ENCODE measurements around the gene STK10. TPM values are rescaled to one million over a fixed set of nuclear protein-coding genes. Genes with fewer than 3 reads are reported as not detected.

The STK10 gene
- polyA plus RNA-seq, 3 donors: 21.5 to 180 (median 47.4) TPM

DNA sequence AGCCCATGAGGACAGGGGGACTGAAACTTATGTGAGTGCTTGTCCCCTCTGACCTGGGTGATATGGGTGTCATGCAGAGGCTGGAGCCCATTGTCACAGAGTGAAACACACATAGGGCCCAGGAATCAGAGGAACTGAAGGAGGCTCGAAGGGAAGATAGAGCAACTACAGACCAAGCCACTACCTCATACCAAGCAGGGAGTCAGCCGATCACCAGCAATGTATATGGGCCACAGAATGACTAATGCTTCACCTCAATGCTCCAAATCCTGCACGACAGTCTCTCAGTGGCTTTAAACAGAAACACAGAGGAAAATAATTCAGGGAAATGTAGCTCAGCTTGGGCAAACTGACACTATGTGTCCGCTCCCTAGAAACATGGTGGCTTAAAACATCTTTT is 172.7 kb downstream of the STK10 start:
- intact Hi-C loops (cut with micrococcal nuclease): no loop called here

DNA sequence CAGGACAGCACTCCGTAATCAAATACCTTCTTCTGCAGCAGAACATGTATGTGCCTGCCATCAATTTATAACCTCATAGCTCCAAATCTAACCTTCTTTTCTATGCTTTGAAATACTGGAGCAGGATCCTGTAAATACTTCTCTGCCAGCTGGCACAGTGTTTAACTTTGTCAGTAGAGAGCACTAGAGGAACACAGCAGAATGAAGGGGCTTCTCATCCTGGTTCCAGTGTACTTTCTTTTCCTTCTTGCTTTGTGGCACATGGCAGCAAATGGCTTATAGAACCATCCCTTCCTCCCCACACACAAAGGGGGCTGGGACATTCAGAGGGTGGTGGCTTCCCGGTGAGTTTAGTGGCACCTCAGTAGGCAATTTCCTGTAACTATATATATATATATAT is 177.7 kb downstream of the STK10 start:
- 100% methylated on average over 1 of the region's 2 CpGs for WGBS (ENCODE audit: insufficient coverage)
- Histone ChIP-seq H2AFZ (ENCODE audit: insufficient read depth, low read depth, low read length, poor library complexity, severe bottlenecking) (no peak overlapping the region), H3K36me3 (replicated peaks in 1 of 2; ENCODE audit: control insufficient read depth in 1 of 2, insufficient read depth in 2 of 2, low read length in 2 of 2) (no peaks in the 10 kb centered on the region), H3K4me2 (replicated peaks; ENCODE audit: extremely low read depth, low read length, poor library complexity, severe bottlenecking) (no peak overlapping the region), H3K9ac (ENCODE audit: insufficient read depth, low read length, poor library complexity, severe bottlenecking) (no peak overlapping the region), H3K4me1 (ENCODE audit: control insufficient read depth in 1 of 2, insufficient read depth in 2 of 2, low read length in 2 of 2) (peaks cover 16 to 18% of the 10 kb centered on the region in 2 donors), H3K79me2 (ENCODE audit: insufficient read depth, low read length) (peaks cover 23% of the 10 kb centered on the region), H3K4me3 (replicated peaks in 1 of 3; ENCODE audit: low read depth in 2 of 3, low read length in 3 of 3) (no peak overlapping the region), H3K27me3 (ENCODE audit: control insufficient read depth in 2 of 2, insufficient read depth in 2 of 2, low read length in 2 of 2) (no peaks in the 10 kb centered on the region), H3K9me3 (replicated peaks in 1 of 2; ENCODE audit: control insufficient read depth in 1 of 2, insufficient read depth in 1 of 2, low read length in 2 of 2) (no peaks in the 10 kb centered on the region), H3K27ac (ENCODE audit: low read depth in 1 of 2, low read length in 2 of 2) (no peak overlapping the region), H4K20me1 (ENCODE audit: insufficient read depth, low read length) (no peaks in the 10 kb centered on the region)
- intact Hi-C loops (cut with micrococcal nuclease): no loop called here
- Mint-ChIP-seq H3K4me1 (peaks cover 16% of the 10 kb centered on the region), H3K27ac (no peak overlapping the region), H3K27me3 (ENCODE audit: low read depth in 3 of 3) (peaks cover 0 to 1% (median 0%) of the 10 kb centered on the region in 3 donors), H3K9me3 (peaks cover 0 to 2% (median 0%) of the 10 kb centered on the region in 7 donors), H3K4me3 (no peak overlapping the region), H3K36me3 (no peaks in the 10 kb centered on the region)
- TF ChIP-seq, protein P1, sequence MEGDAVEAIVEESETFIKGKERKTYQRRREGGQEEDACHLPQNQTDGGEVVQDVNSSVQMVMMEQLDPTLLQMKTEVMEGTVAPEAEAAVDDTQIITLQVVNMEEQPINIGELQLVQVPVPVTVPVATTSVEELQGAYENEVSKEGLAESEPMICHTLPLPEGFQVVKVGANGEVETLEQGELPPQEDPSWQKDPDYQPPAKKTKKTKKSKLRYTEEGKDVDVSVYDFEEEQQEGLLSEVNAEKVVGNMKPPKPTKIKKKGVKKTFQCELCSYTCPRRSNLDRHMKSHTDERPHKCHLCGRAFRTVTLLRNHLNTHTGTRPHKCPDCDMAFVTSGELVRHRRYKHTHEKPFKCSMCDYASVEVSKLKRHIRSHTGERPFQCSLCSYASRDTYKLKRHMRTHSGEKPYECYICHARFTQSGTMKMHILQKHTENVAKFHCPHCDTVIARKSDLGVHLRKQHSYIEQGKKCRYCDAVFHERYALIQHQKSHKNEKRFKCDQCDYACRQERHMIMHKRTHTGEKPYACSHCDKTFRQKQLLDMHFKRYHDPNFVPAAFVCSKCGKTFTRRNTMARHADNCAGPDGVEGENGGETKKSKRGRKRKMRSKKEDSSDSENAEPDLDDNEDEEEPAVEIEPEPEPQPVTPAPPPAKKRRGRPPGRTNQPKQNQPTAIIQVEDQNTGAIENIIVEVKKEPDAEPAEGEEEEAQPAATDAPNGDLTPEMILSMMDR (IDR thresholded peaks at IDR 0.05): no peak
- DNase-seq: no peak

More for the DNA sequence above, 172.7 kb downstream of the STK10 start:
- TF ChIP-seq, protein P1 (IDR thresholded peaks at IDR 0.05): no peak
- Mint-ChIP-seq H3K4me3 (no peak overlapping the region), H3K9me3 (no peaks in the 10 kb centered on the region), H3K27me3 (ENCODE audit: low read depth in 3 of 3) (peaks cover 0 to 2% (median 1%) of the 10 kb centered on the region in 3 donors), H3K36me3 (no peaks in the 10 kb centered on the region), H3K27ac (no peak overlapping the region), H3K4me1 (no peaks in the 10 kb centered on the region)
- Histone ChIP-seq H4K20me1 (ENCODE audit: insufficient read depth, low read length) (no peaks in the 10 kb centered on the region), H3K4me1 (ENCODE audit: control insufficient read depth in 1 of 2, insufficient read depth in 2 of 2, low read length in 2 of 2) (no peaks in the 10 kb centered on the region), H3K27ac (ENCODE audit: low read depth in 1 of 2, low read length in 2 of 2) (no peak overlapping the region), H3K4me2 (replicated peaks; ENCODE audit: extremely low read depth, low read length, poor library complexity, severe bottlenecking) (no peak overlapping the region), H3K36me3 (replicated peaks in 1 of 2; ENCODE audit: control insufficient read depth in 1 of 2, insufficient read depth in 2 of 2, low read length in 2 of 2) (no peaks in the 10 kb centered on the region), H3K9me3 (replicated peaks in 1 of 2; ENCODE audit: control insufficient read depth in 1 of 2, insufficient read depth in 1 of 2, low read length in 2 of 2) (no peaks in the 10 kb centered on the region), H3K79me2 (ENCODE audit: insufficient read depth, low read length) (no peaks in the 10 kb centered on the region), H3K9ac (ENCODE audit: insufficient read depth, low read length, poor library complexity, severe bottlenecking) (no peak overlapping the region), H3K27me3 (ENCODE audit: control insufficient read depth in 2 of 2, insufficient read depth in 2 of 2, low read length in 2 of 2) (no peaks in the 10 kb centered on the region), H3K4me3 (replicated peaks in 1 of 3; ENCODE audit: low read depth in 2 of 3, low read length in 3 of 3) (no peak overlapping the region), H2AFZ (ENCODE audit: insufficient read depth, low read depth, low read length, poor library complexity, severe bottlenecking) (no peak overlapping the region)
- 94% methylated on average over 2 of the region's 4 CpGs for WGBS (ENCODE audit: insufficient coverage)
- no peak for DNase-seq
